ENCODE data around the gene CSNK2A3.

Gene CSNK2A3

DNA sequence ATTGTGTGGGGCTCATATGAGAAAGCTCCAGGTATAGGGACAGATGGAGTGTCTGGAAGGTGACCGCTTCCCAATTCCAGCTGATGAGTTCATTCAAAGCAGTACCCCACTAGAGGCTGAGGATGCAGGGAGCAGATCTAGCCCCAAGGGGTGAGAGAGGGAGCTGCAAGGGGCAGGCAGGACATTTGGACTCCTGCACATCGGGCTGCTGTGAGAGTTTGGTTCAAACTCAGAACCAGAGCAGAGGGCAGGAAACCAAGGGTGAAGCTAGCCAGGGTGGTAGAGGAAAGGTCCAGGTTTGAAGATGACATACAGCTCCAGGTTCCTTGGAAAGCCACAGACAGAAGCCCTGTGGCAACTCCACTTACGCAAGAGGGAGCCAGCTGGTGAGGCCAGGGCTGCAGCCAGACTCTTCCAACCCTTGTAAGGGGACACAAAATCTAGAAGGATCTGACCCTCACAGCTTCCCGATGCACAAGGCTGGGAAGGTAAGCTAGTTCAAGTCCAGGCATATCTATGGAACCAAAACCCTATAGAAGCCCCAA, 1.9 kb downstream of the CSNK2A3 start:
- Histone ChIP-seq H3K4me1 (ENCODE audit: control insufficient read depth, insufficient read depth, low read length) (peaks cover 20% of the 10 kb centered on the region), H3K27me3 (ENCODE audit: control insufficient read depth, insufficient read depth, low read length) (peaks cover 14% of the 10 kb centered on the region), H3K4me3 (ENCODE audit: low read length) (no peak overlapping the region)

DNA sequence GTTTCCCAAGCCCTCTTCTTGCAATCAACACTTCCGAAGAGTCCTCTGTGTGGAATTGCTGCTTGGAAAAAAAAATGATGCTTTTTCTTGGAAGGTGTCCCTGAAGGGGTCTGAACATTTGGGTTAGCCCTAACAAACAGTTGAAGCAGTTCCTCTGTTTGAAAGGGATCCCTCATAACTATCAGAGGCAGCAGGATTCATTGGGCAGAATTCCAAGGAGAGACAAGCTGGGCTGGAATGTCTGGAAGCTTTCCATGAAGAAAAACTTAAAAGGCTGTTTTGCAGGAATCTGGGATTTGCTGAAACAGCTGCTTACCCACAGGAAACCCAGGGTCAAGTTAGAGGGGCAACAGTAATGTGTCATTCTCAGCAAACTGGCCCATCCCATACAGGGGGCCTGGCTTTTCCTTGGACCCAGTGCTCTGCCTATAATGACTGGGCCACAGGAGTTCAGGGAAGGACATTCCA, 3.1 kb downstream of the CSNK2A3 start:
- H3K4me3 ChIP-seq (ENCODE audit: low read length): no peak overlapping the region
- no peaks in the 10 kb centered on the region for H3K36me3 ChIP-seq (ENCODE audit: insufficient read depth, low read length)
- no peak overlapping the region for H3K9ac ChIP-seq (ENCODE audit: low read depth, low read length)
- peaks cover 20% of the 10 kb centered on the region for H3K4me1 ChIP-seq (ENCODE audit: control insufficient read depth, insufficient read depth, low read length)
- H3K9me3 ChIP-seq (replicated peaks; ENCODE audit: low read length): no peaks in the 10 kb centered on the region
- H3K4me2 ChIP-seq (ENCODE audit: low read length): no peak overlapping the region
- peaks cover 17% of the 10 kb centered on the region for H3K27me3 ChIP-seq (ENCODE audit: control insufficient read depth, insufficient read depth, low read length)

More for the DNA sequence above, 1.9 kb downstream of the CSNK2A3 start:
- no peak overlapping the region for H3K9ac ChIP-seq (ENCODE audit: low read depth, low read length)
- H3K4me2 ChIP-seq (ENCODE audit: low read length): no peak overlapping the region
- no peaks in the 10 kb centered on the region for H3K36me3 ChIP-seq (ENCODE audit: insufficient read depth, low read length)
- no peaks in the 10 kb centered on the region for H3K9me3 ChIP-seq (replicated peaks; ENCODE audit: low read length)

DNA sequence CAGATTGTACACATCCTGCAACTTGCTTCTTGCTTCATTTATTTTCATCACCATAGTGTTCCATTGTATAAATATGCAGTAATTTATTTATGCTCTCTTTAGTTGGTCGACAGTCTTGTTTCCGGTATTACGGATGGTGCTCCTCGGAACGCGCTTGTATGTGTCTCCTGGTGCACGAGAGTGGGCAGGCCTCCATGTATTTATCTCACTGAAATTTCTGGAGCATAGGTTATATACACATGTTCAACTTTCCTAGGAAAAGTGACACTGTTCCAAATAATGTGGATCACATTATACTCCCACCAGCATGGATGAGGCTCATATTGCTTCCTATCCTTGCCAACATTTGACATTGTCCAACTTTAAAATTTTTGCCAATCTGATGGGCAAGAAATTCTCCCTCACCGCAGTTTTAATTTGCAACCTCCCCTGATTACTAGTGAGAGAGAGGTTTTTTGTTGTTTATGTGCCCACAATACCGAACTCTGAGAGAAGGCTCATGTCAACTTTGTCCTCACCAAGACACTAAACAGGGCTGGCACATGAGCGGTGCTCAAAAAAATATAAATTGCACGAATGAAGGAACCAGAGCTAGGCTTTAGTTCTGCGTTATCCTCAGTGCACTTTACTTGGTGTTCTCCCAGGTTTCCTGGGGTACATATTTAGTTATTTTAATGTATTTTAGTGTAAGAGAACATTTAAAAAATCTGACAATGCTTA, 3.8 kb downstream of the CSNK2A3 start:
- H3K36me3 ChIP-seq (ENCODE audit: insufficient read depth, low read length): no peaks in the 10 kb centered on the region
- H3K9ac ChIP-seq (ENCODE audit: low read depth, low read length): no peak overlapping the region
- no peaks in the 10 kb centered on the region for H3K9me3 ChIP-seq (replicated peaks; ENCODE audit: low read length)
- H3K4me3 ChIP-seq (ENCODE audit: low read length): no peak overlapping the region
- no peak overlapping the region for H3K4me2 ChIP-seq (ENCODE audit: low read length)
- H3K27me3 ChIP-seq (ENCODE audit: control insufficient read depth, insufficient read depth, low read length): peaks cover 16% of the 10 kb centered on the region
- H3K4me1 ChIP-seq (ENCODE audit: control insufficient read depth, insufficient read depth, low read length): peaks cover 20% of the 10 kb centered on the region

DNA sequence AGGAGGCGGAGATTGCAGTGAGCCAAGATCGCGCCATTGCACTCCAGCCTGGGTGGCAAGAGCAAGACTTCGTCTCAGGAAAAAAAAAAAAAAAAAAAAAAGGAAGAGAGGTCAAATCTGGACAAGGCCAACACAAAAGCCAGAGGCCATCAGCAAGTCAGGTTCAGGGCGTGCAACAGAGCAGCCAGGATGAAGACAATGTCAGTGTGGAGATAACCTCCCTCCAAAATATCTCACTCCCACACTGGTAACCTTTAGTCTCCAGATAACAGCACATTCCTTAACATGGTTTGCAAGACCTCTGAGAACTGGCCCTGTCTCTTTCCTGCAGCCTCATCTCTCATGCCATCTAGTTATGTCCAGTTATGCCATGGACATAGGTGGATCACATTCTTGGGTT, 4.7 kb downstream of the CSNK2A3 start:
- Histone ChIP-seq H3K9ac (ENCODE audit: low read depth, low read length) (no peak overlapping the region), H3K9me3 (replicated peaks; ENCODE audit: low read length) (no peaks in the 10 kb centered on the region), H3K4me1 (ENCODE audit: control insufficient read depth, insufficient read depth, low read length) (peaks cover 20% of the 10 kb centered on the region), H3K4me3 (ENCODE audit: low read length) (no peak overlapping the region), H3K4me2 (ENCODE audit: low read length) (no peak overlapping the region), H3K36me3 (ENCODE audit: insufficient read depth, low read length) (no peaks in the 10 kb centered on the region), H3K27me3 (ENCODE audit: control insufficient read depth, insufficient read depth, low read length) (peaks cover 21% of the 10 kb centered on the region)

DNA sequence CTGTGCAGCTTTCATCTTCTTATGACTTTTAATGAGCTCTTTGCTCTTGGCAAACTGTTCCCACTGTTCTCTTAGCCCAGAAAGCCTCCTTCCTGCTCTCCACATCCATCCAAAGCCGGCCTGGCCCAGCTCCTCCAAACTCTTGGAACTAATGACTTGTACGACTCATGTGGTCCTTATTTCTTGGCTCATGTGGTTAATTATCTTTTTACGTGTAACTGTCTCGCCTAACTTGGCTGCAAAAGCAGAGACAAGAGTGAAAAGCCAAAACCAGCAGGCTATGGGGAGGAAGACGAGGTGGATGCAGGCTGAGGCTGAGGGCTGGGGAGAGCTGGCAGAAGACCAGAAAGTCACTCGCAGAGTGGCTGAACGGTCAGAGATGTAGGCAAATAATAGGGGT, 5.5 kb downstream of the CSNK2A3 start:
- Histone ChIP-seq H3K9me3 (replicated peaks; ENCODE audit: low read length) (no peaks in the 10 kb centered on the region), H3K4me3 (ENCODE audit: low read length) (no peak overlapping the region), H3K4me1 (ENCODE audit: control insufficient read depth, insufficient read depth, low read length) (peaks cover 20% of the 10 kb centered on the region), H3K27me3 (ENCODE audit: control insufficient read depth, insufficient read depth, low read length) (peaks cover 23% of the 10 kb centered on the region), H3K36me3 (ENCODE audit: insufficient read depth, low read length) (no peaks in the 10 kb centered on the region), H3K9ac (ENCODE audit: low read depth, low read length) (no peak overlapping the region), H3K4me2 (ENCODE audit: low read length) (no peak overlapping the region)

DNA sequence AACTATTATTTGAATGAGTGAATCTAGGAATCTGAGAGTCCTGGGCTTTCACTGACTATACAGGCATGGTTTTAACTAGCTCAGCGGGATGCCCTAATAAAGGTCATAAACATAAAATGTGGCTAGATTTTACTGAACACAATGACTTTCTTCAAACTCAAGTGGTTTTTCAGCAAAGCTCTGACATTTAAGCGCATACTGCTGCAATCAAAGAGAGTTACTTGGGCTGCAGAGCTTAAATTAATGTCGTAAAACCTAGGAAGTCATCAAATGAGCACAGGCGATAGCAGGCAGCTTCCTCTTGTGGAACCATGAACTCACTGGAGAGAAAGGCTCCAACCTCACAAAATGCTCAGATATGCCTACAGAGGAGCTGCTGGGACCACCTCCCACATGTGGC, 6.7 kb downstream of the CSNK2A3 start:
- peaks cover 27% of the 10 kb centered on the region for H3K27me3 ChIP-seq (ENCODE audit: control insufficient read depth, insufficient read depth, low read length)
- H3K4me3 ChIP-seq (ENCODE audit: low read length): no peak overlapping the region
- peaks cover 18% of the 10 kb centered on the region for H3K4me1 ChIP-seq (ENCODE audit: control insufficient read depth, insufficient read depth, low read length)
- H3K4me2 ChIP-seq (ENCODE audit: low read length): no peak overlapping the region
- no peaks in the 10 kb centered on the region for H3K36me3 ChIP-seq (ENCODE audit: insufficient read depth, low read length)
- no peaks in the 10 kb centered on the region for H3K9me3 ChIP-seq (replicated peaks; ENCODE audit: low read length)
- no peak overlapping the region for H3K9ac ChIP-seq (ENCODE audit: low read depth, low read length)

DNA sequence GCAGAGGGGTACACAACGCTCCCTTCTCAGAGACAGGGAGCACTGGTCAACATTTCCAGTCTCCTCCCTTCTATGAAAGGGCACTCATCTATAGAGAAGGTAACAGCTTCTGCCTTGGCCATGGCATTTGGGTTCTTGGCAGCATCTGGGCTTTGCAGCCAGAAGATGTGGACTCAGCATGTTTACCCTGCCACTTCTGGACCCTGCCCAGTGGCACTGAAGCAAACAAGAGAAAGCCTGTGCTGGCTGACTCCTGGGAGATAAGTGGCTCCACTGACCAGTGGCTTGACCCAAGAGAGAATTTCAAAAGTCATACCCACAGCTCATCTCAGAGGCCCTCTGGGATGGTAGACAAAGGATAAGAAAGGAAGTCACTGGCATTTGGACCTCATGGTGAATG, 8.0 kb downstream of the CSNK2A3 start:
- Histone ChIP-seq H3K36me3 (ENCODE audit: insufficient read depth, low read length) (no peaks in the 10 kb centered on the region), H3K4me2 (ENCODE audit: low read length) (no peak overlapping the region), H3K4me1 (ENCODE audit: control insufficient read depth, insufficient read depth, low read length) (peaks cover 6% of the 10 kb centered on the region), H3K4me3 (ENCODE audit: low read length) (no peak overlapping the region), H3K9ac (ENCODE audit: low read depth, low read length) (no peak overlapping the region), H3K27me3 (ENCODE audit: control insufficient read depth, insufficient read depth, low read length) (peaks cover 27% of the 10 kb centered on the region), H3K9me3 (replicated peaks; ENCODE audit: low read length) (no peaks in the 10 kb centered on the region)

DNA sequence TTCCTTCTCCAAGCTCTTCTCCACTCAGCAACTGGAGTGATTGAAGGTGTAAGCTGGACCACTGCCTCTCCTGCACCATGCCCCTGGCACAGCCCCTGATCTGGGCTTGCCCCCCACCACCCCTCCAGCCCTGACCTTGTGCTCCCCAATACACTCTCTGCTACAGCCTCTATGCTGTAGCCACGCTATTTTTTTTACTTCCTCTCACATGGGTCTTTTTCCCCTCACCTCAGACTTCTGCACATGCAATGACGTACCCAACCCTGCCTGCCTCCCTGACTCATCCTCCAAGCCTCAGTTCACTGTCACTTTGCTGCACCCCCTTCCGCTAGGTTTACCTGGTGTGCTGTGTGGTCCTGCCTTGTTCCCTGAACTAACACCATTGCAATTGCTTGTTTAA, 9.0 kb downstream of the CSNK2A3 start:
- Histone ChIP-seq H3K27me3 (ENCODE audit: control insufficient read depth, insufficient read depth, low read length) (peaks cover 27% of the 10 kb centered on the region), H3K4me3 (ENCODE audit: low read length) (no peak overlapping the region), H3K36me3 (ENCODE audit: insufficient read depth, low read length) (no peaks in the 10 kb centered on the region), H3K9me3 (replicated peaks; ENCODE audit: low read length) (no peaks in the 10 kb centered on the region), H3K9ac (ENCODE audit: low read depth, low read length) (no peak overlapping the region), H3K4me1 (ENCODE audit: control insufficient read depth, insufficient read depth, low read length) (no peaks in the 10 kb centered on the region), H3K4me2 (ENCODE audit: low read length) (no peak overlapping the region)

DNA sequence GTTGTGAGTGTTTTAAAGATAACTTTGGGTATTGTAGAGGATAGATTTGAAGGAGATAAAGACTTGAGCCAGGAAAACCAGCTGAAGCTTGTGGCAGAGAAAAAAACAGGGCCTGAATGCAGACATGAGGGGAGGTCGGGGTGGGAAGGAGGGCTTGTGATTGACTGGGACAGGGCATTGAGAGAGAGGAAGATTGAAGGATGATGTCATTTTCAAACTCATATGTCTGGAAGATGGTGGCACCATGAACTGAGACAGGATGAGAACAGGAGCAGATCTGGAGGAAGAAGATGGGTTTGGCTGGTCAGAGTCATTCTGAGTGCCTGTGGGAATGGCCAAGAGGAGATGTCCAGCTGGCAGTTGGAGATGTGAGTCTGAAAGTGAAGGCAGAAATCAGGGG, 14.7 kb downstream of the CSNK2A3 start:
- H3K27me3 ChIP-seq (ENCODE audit: control insufficient read depth, insufficient read depth, low read length): peaks cover 26% of the 10 kb centered on the region

DNA sequence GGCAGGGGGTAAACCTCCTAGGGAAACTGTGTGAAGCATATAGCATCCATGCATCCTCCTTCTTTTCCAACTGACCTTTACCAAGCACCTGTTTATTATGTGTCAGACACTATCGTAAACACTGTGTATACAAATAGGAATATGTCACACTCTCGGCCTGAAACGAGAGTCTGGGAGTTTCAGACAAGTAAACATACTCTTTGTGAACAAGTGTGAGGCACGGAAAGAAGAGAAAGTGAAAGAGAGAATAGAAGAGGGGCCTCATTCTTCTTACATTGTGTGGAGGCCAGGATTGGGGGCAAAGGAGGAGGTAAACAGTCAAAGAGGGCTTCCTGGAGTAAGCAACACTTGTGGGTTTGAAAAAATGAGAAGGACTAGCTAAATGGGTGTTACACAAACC, 16.4 kb downstream of the CSNK2A3 start:
- no peak overlapping the region for H3K4me3 ChIP-seq (ENCODE audit: low read length)
- no peak overlapping the region for H3K9ac ChIP-seq (ENCODE audit: low read depth, low read length)
- peaks cover 4% of the 10 kb centered on the region for H3K4me1 ChIP-seq (ENCODE audit: control insufficient read depth, insufficient read depth, low read length)
- H3K4me2 ChIP-seq (ENCODE audit: low read length): no peak overlapping the region
- no peaks in the 10 kb centered on the region for H3K36me3 ChIP-seq (ENCODE audit: insufficient read depth, low read length)
- peaks cover 20% of the 10 kb centered on the region for H3K27me3 ChIP-seq (ENCODE audit: control insufficient read depth, insufficient read depth, low read length)
- no peaks in the 10 kb centered on the region for H3K9me3 ChIP-seq (replicated peaks; ENCODE audit: low read length)

More for the DNA sequence above, 14.7 kb downstream of the CSNK2A3 start:
- Histone ChIP-seq H3K36me3 (ENCODE audit: insufficient read depth, low read length) (no peaks in the 10 kb centered on the region), H3K4me1 (ENCODE audit: control insufficient read depth, insufficient read depth, low read length) (peaks cover 4% of the 10 kb centered on the region), H3K4me2 (ENCODE audit: low read length) (no peak overlapping the region), H3K9ac (ENCODE audit: low read depth, low read length) (no peak overlapping the region), H3K9me3 (replicated peaks; ENCODE audit: low read length) (no peaks in the 10 kb centered on the region), H3K4me3 (ENCODE audit: low read length) (no peak overlapping the region)

DNA sequence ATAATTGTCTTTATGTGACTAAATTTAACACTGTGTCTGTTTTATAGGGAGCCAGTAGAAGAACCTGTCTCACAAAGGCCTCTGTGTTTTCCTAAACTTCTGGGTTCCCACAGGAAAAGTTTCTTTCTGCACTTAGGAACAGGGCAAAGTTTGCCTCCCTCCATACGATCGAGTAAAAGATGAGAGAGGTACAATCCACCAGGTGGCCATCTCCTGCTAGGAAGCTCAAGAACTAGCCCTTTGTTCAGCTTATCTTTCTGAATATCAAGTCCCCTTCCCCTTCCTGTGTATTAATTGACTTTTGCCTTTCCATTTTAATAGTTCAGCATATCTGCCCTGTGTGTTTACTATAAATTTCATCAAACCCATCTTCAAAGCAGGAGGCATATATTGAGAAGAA, 18.0 kb downstream of the CSNK2A3 start:
- peaks cover 21% of the 10 kb centered on the region for H3K27me3 ChIP-seq (ENCODE audit: control insufficient read depth, insufficient read depth, low read length)
- H3K4me1 ChIP-seq (ENCODE audit: control insufficient read depth, insufficient read depth, low read length): peaks cover 4% of the 10 kb centered on the region
- no peak overlapping the region for H3K4me2 ChIP-seq (ENCODE audit: low read length)
- no peaks in the 10 kb centered on the region for H3K9me3 ChIP-seq (replicated peaks; ENCODE audit: low read length)
- no peak overlapping the region for H3K4me3 ChIP-seq (ENCODE audit: low read length)
- H3K9ac ChIP-seq (ENCODE audit: low read depth, low read length): no peak overlapping the region
- no peaks in the 10 kb centered on the region for H3K36me3 ChIP-seq (ENCODE audit: insufficient read depth, low read length)

DNA sequence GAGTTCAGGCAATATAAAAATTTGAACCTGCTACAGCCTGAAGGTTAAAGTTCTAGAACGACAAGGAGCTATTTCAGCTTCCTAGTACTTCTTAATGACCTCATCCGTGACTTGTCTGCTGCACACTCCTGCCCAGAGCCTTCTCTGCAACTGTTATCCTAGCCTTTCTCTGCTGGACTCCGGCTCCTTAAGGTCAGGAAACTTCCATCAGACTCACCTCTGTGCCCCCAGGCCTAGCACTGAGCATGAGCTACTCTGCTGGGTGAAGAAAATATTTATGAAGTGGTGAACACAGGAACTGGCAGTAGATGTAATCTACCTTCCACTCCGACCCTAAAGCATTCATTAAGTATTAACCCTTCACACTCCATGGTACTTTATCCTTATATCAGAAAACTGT, 18.4 kb downstream of the CSNK2A3 start:
- Histone ChIP-seq H3K27me3 (ENCODE audit: control insufficient read depth, insufficient read depth, low read length) (peaks cover 24% of the 10 kb centered on the region), H3K9me3 (replicated peaks; ENCODE audit: low read length) (no peaks in the 10 kb centered on the region), H3K4me1 (ENCODE audit: control insufficient read depth, insufficient read depth, low read length) (peaks cover 4% of the 10 kb centered on the region), H3K36me3 (ENCODE audit: insufficient read depth, low read length) (no peaks in the 10 kb centered on the region), H3K4me2 (ENCODE audit: low read length) (no peak overlapping the region), H3K9ac (ENCODE audit: low read depth, low read length) (no peak overlapping the region), H3K4me3 (ENCODE audit: low read length) (no peak overlapping the region)
